ENCODE data around the gene TANC1.

- no peak for TF ChIP-seq CTCF (IDR thresholded peaks at IDR 0.05)
- no peak for TF ChIP-seq POLR2A (IDR thresholded peaks at IDR 0.05)
These were observed 36.4 kb downstream of the TANC1 start for GRCh38 chr2:159004849-159005248.

Data from right lobe of liver (tissue), 4 donors.